Skeletal muscle tissue (tissue), 4 donors: ENCODE results near the gene NR2C2. TPM values are rescaled to one million over a fixed set of nuclear protein-coding genes. Genes with fewer than 3 reads are reported as not detected.

Experiments
- H3K27ac ChIP-seq: one replicate; pipeline ENCODE4 v1.7.0; 2013; ENCODE audit warnings: mild to moderate bottlenecking, low read depth, low read length, inconsistent platforms
- H3K27me3 ChIP-seq, 3 donors: one replicate each; pipeline ENCODE4 v1.7.0; 2013; ENCODE audit warnings: low read length in 3 of 3; ENCODE audit not compliant: control insufficient read depth in 3 of 3, insufficient read depth in 3 of 3
- H3K36me3 ChIP-seq, 3 donors: one replicate each; pipeline ENCODE4 v1.7.0; 2013; ENCODE audit warnings: low read length in 3 of 3; ENCODE audit not compliant: control insufficient read depth in 3 of 3, insufficient read depth in 3 of 3
- H3K4me1 ChIP-seq, 3 donors: one replicate each; pipeline ENCODE4 v1.7.0; 2013; ENCODE audit warnings: low read length in 3 of 3, mild to moderate bottlenecking in 3 of 3; ENCODE audit not compliant: control insufficient read depth in 3 of 3, insufficient read depth in 3 of 3
- H3K4me3 ChIP-seq, 3 donors: one replicate each; pipeline ENCODE4 v1.7.0; 2013; ENCODE audit warnings: low read length in 3 of 3
- H3K9ac ChIP-seq, 3 donors: one replicate each; pipeline ENCODE4 v1.7.0; 2013; ENCODE audit warnings: low read length in 3 of 3, mild to moderate bottlenecking in 3 of 3, moderate library complexity in 2 of 3, low read depth in 1 of 3
- H3K9me3 ChIP-seq, 3 donors: one replicate each; pipeline ENCODE4 v1.7.0; 2013; ENCODE audit warnings: low read length in 3 of 3; ENCODE audit not compliant: control insufficient read depth in 3 of 3
- total RNA-seq: library from RNA; depleted of rRNA; stranded (reverse); fragments of >200 nt; gene quantifications from one replicate; pipeline ENCODE4 v1.2.3, GENCODE V29; 2014
- donor health status: Osteomylitis.

The NR2C2 gene
- total RNA-seq, 1 donor from 2014 or later = 27.7 TPM

- peaks cover 0 to 6% (median 0%) of the 10 kb centered on the region in 3 donors for H3K36me3 ChIP-seq
These were observed 40.1 kb upstream of the NR2C2 start for GRCh38 chr3:14907043-14907966.

GRCh38 chr3:14909250-14909649 lies 38.1 kb upstream of the NR2C2 start:
- H3K9me3 ChIP-seq = no peaks in the 10 kb centered on the region
- no peak overlapping the region for H3K4me3 ChIP-seq
- peaks cover 0 to 14% (median 0%) of the 10 kb centered on the region in 3 donors for H3K36me3 ChIP-seq
- H3K27me3 ChIP-seq = peaks cover 0 to 2% (median 1%) of the 10 kb centered on the region in 3 donors
- no peak overlapping the region for H3K9ac ChIP-seq
- H3K27ac ChIP-seq = no peak overlapping the region
- H3K4me1 ChIP-seq = peaks cover 0 to 7% (median 0%) of the 10 kb centered on the region in 3 donors

More at GRCh38 chr3:14907043-14907966, 40.1 kb upstream of the NR2C2 start:
- Histone ChIP-seq H3K4me1 (peaks cover 0 to 12% (median 3%) of the 10 kb centered on the region in 3 donors), H3K27me3 (peaks cover 0 to 2% (median 0%) of the 10 kb centered on the region in 3 donors), H3K9ac (no peak overlapping the region), H3K27ac (no peak overlapping the region), H3K9me3 (no peaks in the 10 kb centered on the region), H3K4me3 (no peak overlapping the region)

DNA sequence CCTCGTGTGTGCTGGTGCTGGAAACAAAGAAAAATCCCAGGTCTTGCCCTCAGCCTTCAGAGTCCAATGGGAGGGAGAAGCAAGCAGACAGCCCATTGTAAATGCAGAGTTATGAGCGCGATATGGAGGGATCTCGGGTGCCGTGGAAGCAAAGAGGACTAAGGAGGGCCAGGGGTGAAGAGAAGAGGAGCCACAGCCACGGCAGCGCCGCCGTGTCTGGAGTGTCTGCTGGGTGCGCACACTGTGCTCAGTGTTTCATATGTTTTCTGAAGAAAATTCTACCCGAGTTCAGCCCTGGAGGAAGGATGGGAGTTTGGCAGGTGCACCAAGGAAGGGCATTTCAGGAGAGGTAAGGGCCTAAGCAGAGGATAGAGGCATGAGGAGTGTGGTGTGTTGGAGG lies 35.7 kb upstream of the NR2C2 start:
- no peak overlapping the region for H3K9ac ChIP-seq
- H3K27ac ChIP-seq = no peak overlapping the region
- no peak overlapping the region for H3K4me3 ChIP-seq
- peaks cover 0 to 3% (median 2%) of the 10 kb centered on the region in 3 donors for H3K27me3 ChIP-seq
- no peaks in the 10 kb centered on the region for H3K9me3 ChIP-seq
- peaks cover 0 to 7% (median 0%) of the 10 kb centered on the region in 3 donors for H3K4me1 ChIP-seq
- peaks cover 0 to 14% (median 0%) of the 10 kb centered on the region in 3 donors for H3K36me3 ChIP-seq

DNA sequence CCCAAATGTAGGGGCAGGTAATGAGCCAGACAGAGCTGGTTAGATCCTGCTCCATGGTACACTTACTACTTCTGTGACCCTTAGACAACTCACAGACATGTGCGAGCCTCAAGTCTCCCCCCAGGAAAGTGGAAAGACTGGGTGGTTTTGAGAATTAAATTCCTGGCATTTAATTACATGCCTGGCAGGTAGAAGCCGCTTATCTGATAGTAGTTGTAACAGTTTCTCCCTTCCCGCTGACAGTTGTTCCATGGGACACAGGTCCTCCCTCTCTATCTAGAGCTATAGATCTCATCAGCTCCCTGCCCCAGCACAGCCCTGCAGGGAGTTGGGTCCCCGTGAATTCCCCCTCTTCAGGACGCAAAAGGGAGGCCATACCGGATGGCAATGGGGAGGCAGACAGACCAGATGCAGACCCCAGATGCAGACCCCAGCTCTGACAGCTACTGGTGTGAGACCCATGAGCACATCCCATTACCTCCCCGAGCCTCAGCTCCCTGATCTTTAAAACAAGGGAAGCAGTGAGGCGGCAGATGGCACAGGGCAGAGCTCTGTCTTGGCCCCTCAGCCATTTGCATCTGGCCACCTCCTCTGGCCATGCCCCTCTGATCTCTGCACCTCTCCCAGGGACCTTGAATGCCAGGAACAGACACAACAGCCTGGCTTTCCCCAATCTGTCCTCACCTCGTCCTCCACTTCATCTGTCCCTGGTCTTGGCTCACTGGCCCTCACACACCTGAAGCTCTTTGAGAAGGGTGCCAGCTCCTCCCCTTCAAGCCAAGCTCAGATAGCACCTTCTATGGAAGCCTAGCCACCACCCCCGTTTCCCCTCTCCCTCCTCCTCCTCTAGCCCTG lies 34.1 kb upstream of the NR2C2 start:
- peaks cover 0 to 17% (median 4%) of the 10 kb centered on the region in 3 donors for H3K36me3 ChIP-seq
- no peak overlapping the region for H3K27ac ChIP-seq
- no peak overlapping the region for H3K4me3 ChIP-seq
- no peak overlapping the region for H3K9ac ChIP-seq
- peaks cover 0 to 3% (median 2%) of the 10 kb centered on the region in 3 donors for H3K27me3 ChIP-seq
- no peaks in the 10 kb centered on the region for H3K9me3 ChIP-seq
- peaks cover 0 to 2% (median 0%) of the 10 kb centered on the region in 3 donors for H3K4me1 ChIP-seq

DNA sequence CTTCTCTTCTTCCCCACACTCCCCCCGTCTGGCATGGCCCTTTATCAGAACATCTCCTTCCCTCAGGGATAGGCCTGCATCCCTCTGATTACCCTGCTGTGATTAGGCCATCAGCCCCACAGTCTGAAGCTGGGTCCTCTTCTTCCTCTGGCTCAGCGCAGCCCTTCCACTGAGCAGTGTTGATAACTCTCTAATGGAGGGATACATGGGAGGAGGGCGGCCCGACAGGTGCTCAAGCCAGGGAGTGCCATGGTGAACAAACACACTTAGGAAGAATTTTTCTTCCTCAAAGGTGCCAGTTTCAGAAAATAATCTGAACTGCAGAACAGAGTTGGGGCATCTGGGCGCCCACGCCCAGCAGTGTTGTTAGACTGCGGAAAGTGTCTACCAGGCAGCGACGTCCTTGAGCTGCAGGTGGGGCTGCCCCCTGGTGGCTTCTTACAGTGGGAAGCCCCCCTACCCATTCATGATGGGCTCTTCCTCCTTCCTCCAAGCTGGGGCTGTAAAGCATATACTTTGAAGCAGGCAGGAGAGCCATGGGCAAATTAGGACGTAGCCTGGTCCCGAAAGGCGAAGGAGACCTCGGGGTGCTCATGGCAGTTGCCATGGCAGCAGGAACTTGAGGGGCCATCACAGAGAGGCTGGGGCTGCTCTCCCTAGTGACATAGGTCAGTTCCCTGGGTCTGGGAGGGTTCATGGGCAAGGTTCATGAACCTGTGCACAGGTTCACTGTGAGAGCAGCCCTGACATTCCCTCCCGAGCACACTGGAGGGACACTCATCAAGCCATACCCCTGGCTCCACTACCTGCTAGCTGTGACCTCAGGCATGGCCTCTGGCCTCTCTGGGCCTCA lies 33.2 kb upstream of the NR2C2 start:
- Histone ChIP-seq H3K36me3 (peaks cover 0 to 20% (median 4%) of the 10 kb centered on the region in 3 donors), H3K4me1 (peaks cover 0 to 2% (median 0%) of the 10 kb centered on the region in 3 donors), H3K27ac (no peak overlapping the region), H3K9ac (no peak overlapping the region), H3K27me3 (peaks cover 0 to 3% (median 2%) of the 10 kb centered on the region in 3 donors), H3K4me3 (no peak overlapping the region), H3K9me3 (no peaks in the 10 kb centered on the region)

DNA sequence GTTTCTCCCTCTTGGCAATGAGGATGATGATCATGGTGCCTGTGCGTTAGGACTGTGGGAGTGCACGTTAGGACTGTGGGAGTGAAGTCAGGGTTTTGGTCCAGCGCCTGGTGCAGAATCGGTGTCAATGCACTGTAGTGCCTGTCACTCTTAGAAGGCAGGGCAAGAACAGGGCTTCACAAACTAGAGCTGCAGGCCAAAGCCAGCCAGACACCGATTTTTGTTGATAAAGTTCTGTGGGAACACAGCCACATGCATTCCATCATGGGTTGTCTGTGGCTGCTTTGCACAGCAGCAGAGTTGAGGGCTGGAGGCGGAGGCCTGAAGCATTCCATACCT lies 32.6 kb upstream of the NR2C2 start:
- H3K27ac ChIP-seq = no peak overlapping the region
- H3K9me3 ChIP-seq = no peaks in the 10 kb centered on the region
- peaks cover 0 to 2% (median 0%) of the 10 kb centered on the region in 3 donors for H3K4me1 ChIP-seq
- H3K36me3 ChIP-seq = peaks cover 0 to 20% (median 4%) of the 10 kb centered on the region in 3 donors
- no peak overlapping the region for H3K9ac ChIP-seq
- H3K27me3 ChIP-seq = peaks cover 0 to 3% (median 2%) of the 10 kb centered on the region in 3 donors
- H3K4me3 ChIP-seq = no peak overlapping the region

DNA sequence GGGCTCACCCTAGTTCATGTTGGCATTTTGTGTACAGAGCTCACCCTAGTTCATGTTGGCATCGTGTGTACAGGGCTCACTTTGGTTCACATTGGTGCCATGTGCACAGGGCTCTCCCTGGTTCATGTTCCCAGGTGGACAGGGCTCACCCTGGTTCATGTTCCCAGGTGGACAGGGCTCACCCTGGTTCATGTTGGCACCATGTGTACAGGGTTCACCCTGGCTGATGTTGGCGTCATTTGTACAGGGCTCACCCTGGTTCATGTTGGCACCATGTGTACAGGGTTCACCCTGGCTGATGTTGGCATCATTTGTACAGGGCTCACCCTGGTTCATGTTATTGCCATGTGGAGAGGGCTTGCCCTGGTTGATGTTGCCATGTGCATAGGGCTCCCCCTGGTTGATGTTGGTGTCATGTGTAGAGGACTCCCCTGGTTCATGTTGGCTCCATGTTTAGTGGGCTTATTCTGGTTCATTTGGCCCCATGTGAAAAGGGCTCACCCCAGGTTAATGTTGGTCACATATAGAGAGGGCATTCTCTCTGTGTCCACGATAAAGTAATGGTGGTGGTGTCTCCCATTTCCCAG lies 31.7 kb upstream of the NR2C2 start:
- Histone ChIP-seq H3K9me3 (no peaks in the 10 kb centered on the region), H3K27me3 (peaks cover 0 to 3% (median 2%) of the 10 kb centered on the region in 3 donors), H3K36me3 (peaks cover 0 to 22% (median 4%) of the 10 kb centered on the region in 3 donors), H3K4me3 (no peak overlapping the region), H3K27ac (no peak overlapping the region), H3K9ac (no peak overlapping the region), H3K4me1 (peaks cover 0 to 3% (median under 1%) of the 10 kb centered on the region in 3 donors)

DNA sequence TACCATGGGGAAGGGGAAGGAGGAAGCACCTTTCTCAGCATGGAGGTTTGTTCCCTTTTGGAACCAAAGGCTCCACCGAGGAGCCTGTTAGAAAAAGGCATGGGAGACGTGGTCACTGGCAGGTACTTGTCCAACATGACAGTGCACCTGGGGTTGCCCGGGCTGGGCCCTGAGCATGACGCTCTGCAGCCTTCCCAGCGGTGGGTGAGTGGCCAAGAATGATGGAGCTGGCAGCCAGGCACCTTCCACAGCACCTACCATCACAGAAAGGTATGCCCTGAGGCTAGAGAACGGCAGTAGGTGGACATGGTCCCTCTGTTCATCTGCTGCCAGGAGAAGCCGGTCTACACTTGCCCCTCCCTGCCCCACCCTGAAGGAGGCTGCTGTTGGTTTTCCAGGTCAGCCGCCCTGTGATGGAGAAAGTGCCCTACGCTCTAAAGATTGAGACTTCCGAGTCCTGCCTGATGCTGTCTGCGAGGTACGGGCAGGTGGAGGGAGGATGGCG lies 29.0 kb upstream of the NR2C2 start:
- Histone ChIP-seq H3K27ac (no peak overlapping the region), H3K27me3 (peaks cover 0 to 3% (median 0%) of the 10 kb centered on the region in 3 donors), H3K4me1 (peaks cover 3 to 10% (median 8%) of the 10 kb centered on the region in 3 donors), H3K4me3 (no peak overlapping the region), H3K36me3 (peaks cover 0 to 12% (median 4%) of the 10 kb centered on the region in 3 donors), H3K9me3 (no peaks in the 10 kb centered on the region), H3K9ac (no peak overlapping the region)

DNA sequence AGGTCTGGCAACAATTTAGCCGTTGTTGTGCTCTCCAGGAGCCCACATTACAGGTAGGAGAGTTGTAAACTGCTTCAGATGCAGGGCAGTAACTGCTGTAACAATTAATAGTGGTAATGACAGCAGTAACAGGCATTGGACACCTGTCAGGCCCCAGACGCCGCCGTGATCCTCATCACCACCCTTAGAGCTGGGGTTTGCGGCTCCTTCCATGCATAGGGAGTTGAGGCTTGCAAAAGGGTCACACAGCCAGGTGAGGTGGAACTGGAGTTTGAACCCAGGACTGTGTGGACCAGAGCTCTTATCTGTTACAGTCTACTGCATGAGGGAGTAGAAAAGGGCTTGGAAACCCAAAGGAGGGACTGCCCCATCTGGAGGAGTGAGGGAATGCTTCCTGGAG lies 26.8 kb upstream of the NR2C2 start:
- no peaks in the 10 kb centered on the region for H3K27me3 ChIP-seq
- no peak overlapping the region for H3K27ac ChIP-seq
- H3K9me3 ChIP-seq = no peaks in the 10 kb centered on the region
- no peak overlapping the region for H3K4me3 ChIP-seq
- peaks cover 0 to 20% (median 7%) of the 10 kb centered on the region in 3 donors for H3K36me3 ChIP-seq
- no peak overlapping the region for H3K9ac ChIP-seq
- H3K4me1 ChIP-seq = peaks cover 3 to 8% (median 8%) of the 10 kb centered on the region in 3 donors
